ENCODE data around the gene EFCAB5.
"Not testable (repeated sequence)": the region's sequence is repeated elsewhere in the genome, so short reads cannot be mapped to it uniquely, and the experiment has no call there.

DNA sequence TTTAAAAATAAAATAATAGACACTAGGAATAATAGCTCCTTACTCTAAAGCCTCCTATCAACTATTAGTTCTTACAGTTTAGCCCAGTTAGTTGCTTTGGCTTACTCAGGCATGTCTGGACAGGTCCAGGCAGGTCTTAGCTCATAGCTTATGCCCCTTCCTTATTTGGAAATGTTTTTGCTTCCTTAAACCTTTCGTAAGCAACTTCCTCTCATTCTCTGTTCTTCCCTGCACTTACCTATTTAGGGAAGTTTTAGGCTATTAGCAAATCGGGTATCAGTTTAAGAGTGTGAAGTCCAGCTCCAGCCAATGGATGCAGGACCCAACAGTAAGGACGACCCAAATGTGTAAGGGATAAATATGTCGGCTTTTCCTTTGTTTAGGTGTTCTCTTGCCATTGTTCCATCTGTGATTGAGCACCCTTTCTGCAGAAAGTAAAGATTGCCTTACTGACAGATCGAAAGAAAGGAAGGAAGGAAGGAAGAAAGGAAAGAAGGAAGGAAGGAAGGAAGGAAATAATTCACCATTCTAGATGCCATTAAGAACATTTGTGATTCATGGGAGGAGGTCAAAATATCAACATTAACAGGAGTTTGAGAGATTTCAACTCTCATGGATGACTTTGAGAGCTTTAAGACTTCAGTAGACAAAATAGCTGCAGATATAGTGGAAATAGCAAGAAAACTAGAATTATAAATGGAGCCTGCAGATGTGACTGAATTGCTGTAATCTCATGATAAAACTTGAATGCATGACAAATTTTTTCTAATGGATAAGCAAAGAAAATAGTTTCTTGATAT is 99.5 kb downstream of the EFCAB5 start:
- TF ChIP-seq, protein P1, sequence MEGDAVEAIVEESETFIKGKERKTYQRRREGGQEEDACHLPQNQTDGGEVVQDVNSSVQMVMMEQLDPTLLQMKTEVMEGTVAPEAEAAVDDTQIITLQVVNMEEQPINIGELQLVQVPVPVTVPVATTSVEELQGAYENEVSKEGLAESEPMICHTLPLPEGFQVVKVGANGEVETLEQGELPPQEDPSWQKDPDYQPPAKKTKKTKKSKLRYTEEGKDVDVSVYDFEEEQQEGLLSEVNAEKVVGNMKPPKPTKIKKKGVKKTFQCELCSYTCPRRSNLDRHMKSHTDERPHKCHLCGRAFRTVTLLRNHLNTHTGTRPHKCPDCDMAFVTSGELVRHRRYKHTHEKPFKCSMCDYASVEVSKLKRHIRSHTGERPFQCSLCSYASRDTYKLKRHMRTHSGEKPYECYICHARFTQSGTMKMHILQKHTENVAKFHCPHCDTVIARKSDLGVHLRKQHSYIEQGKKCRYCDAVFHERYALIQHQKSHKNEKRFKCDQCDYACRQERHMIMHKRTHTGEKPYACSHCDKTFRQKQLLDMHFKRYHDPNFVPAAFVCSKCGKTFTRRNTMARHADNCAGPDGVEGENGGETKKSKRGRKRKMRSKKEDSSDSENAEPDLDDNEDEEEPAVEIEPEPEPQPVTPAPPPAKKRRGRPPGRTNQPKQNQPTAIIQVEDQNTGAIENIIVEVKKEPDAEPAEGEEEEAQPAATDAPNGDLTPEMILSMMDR (IDR thresholded peaks at IDR 0.05; ENCODE audit: low read depth, low read length, missing input control) = not testable (repeated sequence)
- TF ChIP-seq GABPA (IDR thresholded peaks at IDR 0.05 in 1 of 2, conservative IDR thresholded peaks at IDR 0.05 in 1 of 2); YY1 (IDR thresholded peaks at IDR 0.05); EGR1 (IDR thresholded peaks at IDR 0.05; ENCODE audit: low read depth in 2 of 2); RAD21 (IDR thresholded peaks at IDR 0.05); JUND (IDR thresholded peaks at IDR 0.05); MAX (IDR thresholded peaks at IDR 0.05); SP1 (IDR thresholded peaks at IDR 0.05); TAF1 (conservative IDR thresholded peaks at IDR 0.05); ZBTB33 (IDR thresholded peaks at IDR 0.05); FOXA1 (IDR thresholded peaks at IDR 0.05); RXRA (IDR thresholded peaks at IDR 0.05): not testable (repeated sequence)
- TF ChIP-seq, protein P2, sequence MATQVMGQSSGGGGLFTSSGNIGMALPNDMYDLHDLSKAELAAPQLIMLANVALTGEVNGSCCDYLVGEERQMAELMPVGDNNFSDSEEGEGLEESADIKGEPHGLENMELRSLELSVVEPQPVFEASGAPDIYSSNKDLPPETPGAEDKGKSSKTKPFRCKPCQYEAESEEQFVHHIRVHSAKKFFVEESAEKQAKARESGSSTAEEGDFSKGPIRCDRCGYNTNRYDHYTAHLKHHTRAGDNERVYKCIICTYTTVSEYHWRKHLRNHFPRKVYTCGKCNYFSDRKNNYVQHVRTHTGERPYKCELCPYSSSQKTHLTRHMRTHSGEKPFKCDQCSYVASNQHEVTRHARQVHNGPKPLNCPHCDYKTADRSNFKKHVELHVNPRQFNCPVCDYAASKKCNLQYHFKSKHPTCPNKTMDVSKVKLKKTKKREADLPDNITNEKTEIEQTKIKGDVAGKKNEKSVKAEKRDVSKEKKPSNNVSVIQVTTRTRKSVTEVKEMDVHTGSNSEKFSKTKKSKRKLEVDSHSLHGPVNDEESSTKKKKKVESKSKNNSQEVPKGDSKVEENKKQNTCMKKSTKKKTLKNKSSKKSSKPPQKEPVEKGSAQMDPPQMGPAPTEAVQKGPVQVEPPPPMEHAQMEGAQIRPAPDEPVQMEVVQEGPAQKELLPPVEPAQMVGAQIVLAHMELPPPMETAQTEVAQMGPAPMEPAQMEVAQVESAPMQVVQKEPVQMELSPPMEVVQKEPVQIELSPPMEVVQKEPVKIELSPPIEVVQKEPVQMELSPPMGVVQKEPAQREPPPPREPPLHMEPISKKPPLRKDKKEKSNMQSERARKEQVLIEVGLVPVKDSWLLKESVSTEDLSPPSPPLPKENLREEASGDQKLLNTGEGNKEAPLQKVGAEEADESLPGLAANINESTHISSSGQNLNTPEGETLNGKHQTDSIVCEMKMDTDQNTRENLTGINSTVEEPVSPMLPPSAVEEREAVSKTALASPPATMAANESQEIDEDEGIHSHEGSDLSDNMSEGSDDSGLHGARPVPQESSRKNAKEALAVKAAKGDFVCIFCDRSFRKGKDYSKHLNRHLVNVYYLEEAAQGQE (IDR thresholded peaks at IDR 0.05) = not testable (repeated sequence)
- TF ChIP-seq, protein P3, sequence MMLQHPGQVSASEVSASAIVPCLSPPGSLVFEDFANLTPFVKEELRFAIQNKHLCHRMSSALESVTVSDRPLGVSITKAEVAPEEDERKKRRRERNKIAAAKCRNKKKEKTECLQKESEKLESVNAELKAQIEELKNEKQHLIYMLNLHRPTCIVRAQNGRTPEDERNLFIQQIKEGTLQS (IDR thresholded peaks at IDR 0.05) = not testable (repeated sequence)
